HepG2 (cell line): ENCODE results near the gene RTBDN. TPM values are rescaled to one million over a fixed set of nuclear protein-coding genes. Genes with fewer than 3 reads are reported as not detected.
A peak's percentile ranks its signal among the peaks of the same experiment; 100 is the strongest.

Source experiments
- AGO1 ChIP-seq: fragments of 200-400 bp; formaldehyde crosslinking; IDR thresholded peaks from 2 replicates; pipeline ENCODE4 v1.6.1; 2017; ENCODE audit warnings: mild to moderate bottlenecking, low read depth, low read length, moderate library complexity; ENCODE audit not compliant: poor library complexity, severe bottlenecking
- ATF7 ChIP-seq, 2 experiments: fragments of 450-650 bp in 1 of 2; sonication (generic) in 1 of 2; formaldehyde crosslinking in 1 of 2; IDR thresholded peaks; 2 replicates each; pipeline versions ENCODE4 v1.4.0 to v1.6.1; 2016 to 2020; ENCODE audit warnings: antibody characterized with exemption in 1 of 2, mild to moderate bottlenecking in 1 of 2, missing genetic modification reagents in 1 of 2
- CC2D1A ChIP-seq: sonication (generic); formaldehyde crosslinking; IDR thresholded peaks from 2 replicates; pipeline ENCODE4 v1.8.1; 2023; ENCODE audit warnings: mild to moderate bottlenecking, missing genetic modification reagents
- DR1 ChIP-seq: sonication (generic); formaldehyde crosslinking; IDR thresholded peaks from 2 replicates; pipeline ENCODE4 v1.8.0; 2021; ENCODE audit warnings: mild to moderate bottlenecking, missing genetic modification reagents, inconsistent platforms
- FOSL1 ChIP-seq: sonication (generic); formaldehyde crosslinking; IDR thresholded peaks from 2 replicates; pipeline ENCODE4 v1.9.0; 2021; ENCODE audit warnings: missing genetic modification reagents, borderline replicate concordance
- HNF4A ChIP-seq: sonication (generic); formaldehyde crosslinking; IDR thresholded peaks from 2 replicates; pipeline ENCODE4 v1.4.0; 2020; ENCODE audit warnings: missing genetic modification reagents
- JDP2 ChIP-seq: sonication (generic); formaldehyde crosslinking; IDR thresholded peaks from 2 replicates; pipeline ENCODE4 v1.8.1; 2022; ENCODE audit warnings: missing genetic modification reagents, borderline replicate concordance
- LCORL ChIP-seq, 2 experiments: fragments of 450-650 bp in 1 of 2; sonication (generic) in 1 of 2; formaldehyde crosslinking in 1 of 2; IDR thresholded peaks; 2 replicates each; pipeline versions ENCODE4 v1.5.0 to v1.6.1; 2017 to 2020; ENCODE audit warnings: antibody characterized with exemption in 1 of 2, missing genetic modification reagents in 1 of 2
- NCOA2 ChIP-seq: sonication (generic); formaldehyde crosslinking; IDR thresholded peaks from 2 replicates; pipeline ENCODE4 v1.8.0; 2022; ENCODE audit warnings: inconsistent platforms
- PAX8 ChIP-seq: sonication (generic); formaldehyde crosslinking; IDR thresholded peaks from 2 replicates; pipeline ENCODE4 v1.8.0; 2022; ENCODE audit warnings: mild to moderate bottlenecking, missing genetic modification reagents, borderline replicate concordance
- PHF5A ChIP-seq: IDR thresholded peaks from one replicate; pipeline ENCODE4 v1.6.1; 2018; ENCODE audit warnings: low read depth, missing genetic modification reagents; ENCODE audit not compliant: unreplicated experiment
- PPARG ChIP-seq: conservative IDR thresholded peaks from 2 replicates; pipeline ENCODE4 v1.6.1; 2016; ENCODE audit warnings: missing biosample characterization, missing genetic modification reagents
- RNF2 ChIP-seq: fragments of 450-650 bp; conservative IDR thresholded peaks from 2 replicates; pipeline ENCODE4 v1.6.1; 2016; ENCODE audit warnings: low read depth
- RXRA ChIP-seq: sonication (generic); formaldehyde crosslinking; IDR thresholded peaks from 2 replicates; pipeline ENCODE4 v1.5.1; 2020; ENCODE audit warnings: missing genetic modification reagents
- ZFP1 ChIP-seq: IDR thresholded peaks from 2 replicates; pipeline ENCODE4 v1.6.1; 2016
- ZFX ChIP-seq: sonication (generic); formaldehyde crosslinking; IDR thresholded peaks from 2 replicates; pipeline ENCODE4 v1.4.0; 2020; ENCODE audit warnings: mild to moderate bottlenecking, low read depth, missing genetic modification reagents, moderate library complexity
- ZMYM3 ChIP-seq: sonication (generic); formaldehyde crosslinking; IDR thresholded peaks from 2 replicates; pipeline ENCODE4 v1.5.1; 2020; ENCODE audit warnings: mild to moderate bottlenecking, missing genetic modification reagents
- ZNF121 ChIP-seq: sonication (generic); formaldehyde crosslinking; IDR thresholded peaks from 2 replicates; pipeline ENCODE4 v1.5.0; 2020; ENCODE audit warnings: mild to moderate bottlenecking, missing genetic modification reagents
- ZNF564 ChIP-seq: sonication (generic); formaldehyde crosslinking; IDR thresholded peaks from 2 replicates; pipeline ENCODE4 v1.8.1; 2023; ENCODE audit warnings: mild to moderate bottlenecking, missing genetic modification reagents
- polyA plus RNA-seq, 8 experiments: library from polyadenylated mRNA; depleted of rRNA in 3 of 8; stranded (reverse) in 7 of 8; unstranded in 1 of 8; fragments of >200 nt; fragmentation: Illumina TruSeq in 4 of 8; extraction: Trizol in 4 of 8; gene quantifications; 2 replicates each; pipeline versions ENCODE4 v1.2.1 to v1.2.3, GENCODE V29; 2011 to 2016; ENCODE audit warnings: low read depth in 4 of 8, missing spikeins in 1 of 8, mixed read lengths in 1 of 8; ENCODE audit not compliant: insufficient read depth in 1 of 8
- total RNA-seq, 5 experiments: library from RNA; depleted of rRNA; stranded (reverse); fragments of >200 nt; fragmentation: Illumina TruSeq; extraction: Trizol; gene quantifications; 2 replicates each; pipeline ENCODE4 v1.2.3, GENCODE V29; 2016; ENCODE audit warnings: low read depth in 1 of 5
- TF ChIP-seq, protein P1 (sequence below): sonication (generic); formaldehyde crosslinking; IDR thresholded peaks from 2 replicates; pipeline ENCODE4 v1.4.0; 2020; ENCODE audit warnings: mild to moderate bottlenecking, missing genetic modification reagents
- TF ChIP-seq, protein P2 (sequence below): sonication (generic); formaldehyde crosslinking; IDR thresholded peaks from 2 replicates; pipeline ENCODE4 v1.4.0; 2020; ENCODE audit warnings: missing genetic modification reagents, borderline replicate concordance
- TF ChIP-seq, protein P3 (sequence below): sonication (generic); formaldehyde crosslinking; IDR thresholded peaks from 2 replicates; pipeline ENCODE4 v1.4.0; 2020; ENCODE audit warnings: missing genetic modification reagents
- TF ChIP-seq, protein P4 (sequence below): sonication (generic); formaldehyde crosslinking; conservative IDR thresholded peaks from 2 replicates; pipeline ENCODE4 v1.4.0; 2020; ENCODE audit warnings: missing genetic modification reagents

The RTBDN gene
- total and polyA plus RNA-seq, 2 of the 13 experiments (the other 11 are each of a cell fraction or from before 2014, with no cell fraction given) = 0.27 to 0.48 TPM

DNA sequence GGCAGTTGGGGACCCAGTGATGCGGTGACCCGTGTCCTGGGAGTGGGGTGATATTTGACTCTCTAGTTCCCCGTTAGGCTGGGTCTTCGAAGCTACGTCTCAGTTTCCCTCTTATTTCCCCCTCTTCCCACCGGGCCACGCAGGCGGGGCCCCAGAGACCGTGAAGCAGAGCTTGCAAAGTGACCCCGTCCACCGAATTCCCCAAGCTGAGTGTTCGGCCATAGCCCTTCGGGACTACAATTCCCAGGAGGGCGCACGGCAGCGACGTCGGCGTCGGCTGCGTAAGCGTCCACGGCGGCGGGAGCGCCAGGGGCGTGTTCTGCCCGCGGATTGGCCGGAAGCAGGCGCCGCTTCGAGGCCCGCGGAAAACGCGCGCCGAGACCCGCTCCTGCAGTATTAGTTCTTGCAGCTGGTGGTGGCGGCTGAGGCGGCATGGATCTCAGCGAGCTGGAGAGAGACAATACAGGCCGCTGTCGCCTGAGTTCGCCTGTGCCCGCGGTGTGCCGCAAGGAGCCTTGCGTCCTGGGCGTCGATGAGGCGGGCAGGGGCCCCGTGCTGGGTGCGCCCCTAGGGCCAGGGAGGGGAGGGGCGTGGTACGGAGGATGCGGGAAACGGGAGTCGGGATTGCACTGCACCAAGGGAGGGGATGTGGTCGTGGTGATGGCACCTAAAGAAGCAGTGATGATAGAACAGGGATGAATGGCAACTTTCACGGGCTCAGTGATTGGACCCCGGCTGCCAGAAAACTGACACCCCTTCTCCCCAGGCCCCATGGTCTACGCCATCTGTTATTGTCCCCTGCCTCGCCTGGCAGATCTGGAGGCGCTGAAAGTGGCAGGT is 27.9 kb downstream of the RTBDN start, which contains the start of gene RNASEH2A (continued):
- TF ChIP-seq LCORL (IDR thresholded peaks at IDR 0.05) (no peak), LCORL (CRISPR knock-in tag; IDR thresholded peaks at IDR 0.05) (no peak), JDP2 (CRISPR knock-in tag) (no peak), PHF5A (CRISPR knock-in tag) (no peak), ZMYM3 (CRISPR knock-in tag) (no peak), DR1 (CRISPR knock-in tag) (peak; percentile 84), RNF2 (peak; percentile 97), RXRA (CRISPR knock-in tag) (peak; percentile 61; the same call in 1 of the 2 replicates), NCOA2 (CRISPR knock-in tag) (peak; percentile 22; the same call in 1 of the 2 replicates), FOSL1 (peak; percentile 20; the same call in 1 of the 2 replicates), ATF7 (IDR thresholded peaks at IDR 0.05) (no peak), ATF7 (CRISPR knock-in tag; IDR thresholded peaks at IDR 0.05) (0 out of 2 replicates have a peak, but pooled peaks have one; percentile 55), PAX8 (CRISPR knock-in tag) (peak; percentile 93; the same call in 1 of the 2 replicates), ZNF564 (CRISPR knock-in tag) (no peak), HNF4A (CRISPR knock-in tag) (no peak), ZFP1 (0 out of 2 replicates have a peak, but pooled peaks have one; percentile 23), ZFX (CRISPR knock-in tag) (peak; percentile 94), ZNF121 (CRISPR knock-in tag) (no peak), AGO1 (peak; percentile 35), CC2D1A (CRISPR knock-in tag) (no peak), PPARG (peak; percentile 67; the same call in 1 of the 2 replicates)
- TF ChIP-seq, protein P1, sequence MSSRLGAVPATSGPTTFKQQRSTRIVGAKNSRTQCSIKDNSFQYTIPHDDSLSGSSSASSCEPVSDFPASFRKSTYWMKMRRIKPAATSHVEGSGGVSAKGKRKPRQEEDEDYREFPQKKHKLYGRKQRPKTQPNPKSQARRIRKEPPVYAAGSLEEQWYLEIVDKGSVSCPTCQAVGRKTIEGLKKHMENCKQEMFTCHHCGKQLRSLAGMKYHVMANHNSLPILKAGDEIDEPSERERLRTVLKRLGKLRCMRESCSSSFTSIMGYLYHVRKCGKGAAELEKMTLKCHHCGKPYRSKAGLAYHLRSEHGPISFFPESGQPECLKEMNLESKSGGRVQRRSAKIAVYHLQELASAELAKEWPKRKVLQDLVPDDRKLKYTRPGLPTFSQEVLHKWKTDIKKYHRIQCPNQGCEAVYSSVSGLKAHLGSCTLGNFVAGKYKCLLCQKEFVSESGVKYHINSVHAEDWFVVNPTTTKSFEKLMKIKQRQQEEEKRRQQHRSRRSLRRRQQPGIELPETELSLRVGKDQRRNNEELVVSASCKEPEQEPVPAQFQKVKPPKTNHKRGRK (CRISPR knock-in tag) = no peak
- TF ChIP-seq, protein P2, sequence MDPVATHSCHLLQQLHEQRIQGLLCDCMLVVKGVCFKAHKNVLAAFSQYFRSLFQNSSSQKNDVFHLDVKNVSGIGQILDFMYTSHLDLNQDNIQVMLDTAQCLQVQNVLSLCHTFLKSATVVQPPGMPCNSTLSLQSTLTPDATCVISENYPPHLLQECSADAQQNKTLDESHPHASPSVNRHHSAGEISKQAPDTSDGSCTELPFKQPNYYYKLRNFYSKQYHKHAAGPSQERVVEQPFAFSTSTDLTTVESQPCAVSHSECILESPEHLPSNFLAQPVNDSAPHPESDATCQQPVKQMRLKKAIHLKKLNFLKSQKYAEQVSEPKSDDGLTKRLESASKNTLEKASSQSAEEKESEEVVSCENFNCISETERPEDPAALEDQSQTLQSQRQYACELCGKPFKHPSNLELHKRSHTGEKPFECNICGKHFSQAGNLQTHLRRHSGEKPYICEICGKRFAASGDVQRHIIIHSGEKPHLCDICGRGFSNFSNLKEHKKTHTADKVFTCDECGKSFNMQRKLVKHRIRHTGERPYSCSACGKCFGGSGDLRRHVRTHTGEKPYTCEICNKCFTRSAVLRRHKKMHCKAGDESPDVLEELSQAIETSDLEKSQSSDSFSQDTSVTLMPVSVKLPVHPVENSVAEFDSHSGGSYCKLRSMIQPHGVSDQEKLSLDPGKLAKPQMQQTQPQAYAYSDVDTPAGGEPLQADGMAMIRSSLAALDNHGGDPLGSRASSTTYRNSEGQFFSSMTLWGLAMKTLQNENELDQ (CRISPR knock-in tag) = no peak
- TF ChIP-seq, protein P3, sequence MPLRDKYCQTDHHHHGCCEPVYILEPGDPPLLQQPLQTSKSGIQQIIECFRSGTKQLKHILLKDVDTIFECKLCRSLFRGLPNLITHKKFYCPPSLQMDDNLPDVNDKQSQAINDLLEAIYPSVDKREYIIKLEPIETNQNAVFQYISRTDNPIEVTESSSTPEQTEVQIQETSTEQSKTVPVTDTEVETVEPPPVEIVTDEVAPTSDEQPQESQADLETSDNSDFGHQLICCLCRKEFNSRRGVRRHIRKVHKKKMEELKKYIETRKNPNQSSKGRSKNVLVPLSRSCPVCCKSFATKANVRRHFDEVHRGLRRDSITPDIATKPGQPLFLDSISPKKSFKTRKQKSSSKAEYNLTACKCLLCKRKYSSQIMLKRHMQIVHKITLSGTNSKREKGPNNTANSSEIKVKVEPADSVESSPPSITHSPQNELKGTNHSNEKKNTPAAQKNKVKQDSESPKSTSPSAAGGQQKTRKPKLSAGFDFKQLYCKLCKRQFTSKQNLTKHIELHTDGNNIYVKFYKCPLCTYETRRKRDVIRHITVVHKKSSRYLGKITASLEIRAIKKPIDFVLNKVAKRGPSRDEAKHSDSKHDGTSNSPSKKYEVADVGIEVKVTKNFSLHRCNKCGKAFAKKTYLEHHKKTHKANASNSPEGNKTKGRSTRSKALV = peak; percentile 69; the same call in 1 of the 2 replicates
- TF ChIP-seq, protein P4, sequence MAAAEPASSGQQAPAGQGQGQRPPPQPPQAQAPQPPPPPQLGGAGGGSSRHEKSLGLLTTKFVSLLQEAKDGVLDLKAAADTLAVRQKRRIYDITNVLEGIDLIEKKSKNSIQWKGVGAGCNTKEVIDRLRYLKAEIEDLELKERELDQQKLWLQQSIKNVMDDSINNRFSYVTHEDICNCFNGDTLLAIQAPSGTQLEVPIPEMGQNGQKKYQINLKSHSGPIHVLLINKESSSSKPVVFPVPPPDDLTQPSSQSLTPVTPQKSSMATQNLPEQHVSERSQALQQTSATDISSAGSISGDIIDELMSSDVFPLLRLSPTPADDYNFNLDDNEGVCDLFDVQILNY (CRISPR knock-in tag) = peak; percentile 94
